Head of caudate nucleus (tissue), 42 donors: ENCODE results near the gene F2.

Source experiments
- DNase-seq, 42 donors: peaks; one replicate each; pipeline versions ENCODE4 v3.0.0 to v3.0.0-alpha.2; 2020 to 2021; ENCODE audit warnings: mixed read lengths in 7 of 42
- intact Hi-C: fragments of 100-400 bp; cut with DNase I; formaldehyde crosslinking; loops from one replicate; pipeline ENCODE4 v1.15.0; 2022

F2 gene

DNA sequence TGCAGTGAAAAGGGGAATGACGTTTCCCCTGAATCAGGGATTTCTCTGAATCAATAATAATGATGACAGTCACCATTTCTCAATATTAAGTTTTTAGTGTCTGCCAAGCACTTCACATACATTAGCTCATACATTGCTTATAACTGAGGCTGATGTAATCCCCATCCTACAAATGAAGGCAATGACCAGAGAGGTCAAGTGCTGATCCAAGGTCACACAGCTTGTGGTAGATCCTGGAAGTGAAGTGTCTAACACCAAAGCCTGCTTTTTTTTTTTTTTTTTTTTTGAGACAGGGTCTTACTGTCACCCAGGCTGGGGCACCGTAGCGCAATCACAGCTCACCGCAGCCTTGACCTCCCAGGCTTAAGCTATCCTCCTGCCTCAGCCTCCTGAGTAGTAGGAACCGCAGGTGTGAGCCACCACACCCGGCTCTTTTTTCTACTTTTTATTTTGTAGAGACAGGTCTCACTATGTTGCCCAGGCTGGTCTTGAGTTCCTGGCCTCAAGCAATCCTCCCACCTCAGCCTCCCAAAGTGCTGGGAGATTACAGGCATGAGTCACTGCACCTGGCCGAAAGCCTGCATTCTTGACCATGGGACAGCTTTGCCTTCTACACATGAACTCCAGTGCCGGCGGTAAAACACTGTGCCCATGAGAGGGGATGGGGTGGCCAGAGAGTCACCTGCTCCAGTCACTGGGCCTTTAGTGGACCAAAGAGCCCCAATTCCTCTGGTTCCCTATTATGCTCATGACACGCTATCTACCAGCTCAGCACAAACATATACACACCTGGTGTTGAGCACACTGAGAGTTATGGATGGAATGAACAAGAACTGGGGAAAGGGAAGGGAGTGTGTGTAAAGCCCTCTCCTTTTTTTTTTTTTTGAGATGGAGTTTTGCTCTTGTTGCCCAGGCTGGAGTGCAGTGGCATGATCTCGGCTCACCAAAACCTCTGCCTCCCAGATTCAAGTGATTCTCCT lies 36.0 kb upstream of the F2 start:
- intact Hi-C loops = no loop called here
- DNase-seq = no peak

- DNase-seq = no peak
- intact Hi-C loops = no loop called here
Observed at GRCh38 chr11:46684367-46684766, 34.6 kb upstream of the F2 start.

DNA sequence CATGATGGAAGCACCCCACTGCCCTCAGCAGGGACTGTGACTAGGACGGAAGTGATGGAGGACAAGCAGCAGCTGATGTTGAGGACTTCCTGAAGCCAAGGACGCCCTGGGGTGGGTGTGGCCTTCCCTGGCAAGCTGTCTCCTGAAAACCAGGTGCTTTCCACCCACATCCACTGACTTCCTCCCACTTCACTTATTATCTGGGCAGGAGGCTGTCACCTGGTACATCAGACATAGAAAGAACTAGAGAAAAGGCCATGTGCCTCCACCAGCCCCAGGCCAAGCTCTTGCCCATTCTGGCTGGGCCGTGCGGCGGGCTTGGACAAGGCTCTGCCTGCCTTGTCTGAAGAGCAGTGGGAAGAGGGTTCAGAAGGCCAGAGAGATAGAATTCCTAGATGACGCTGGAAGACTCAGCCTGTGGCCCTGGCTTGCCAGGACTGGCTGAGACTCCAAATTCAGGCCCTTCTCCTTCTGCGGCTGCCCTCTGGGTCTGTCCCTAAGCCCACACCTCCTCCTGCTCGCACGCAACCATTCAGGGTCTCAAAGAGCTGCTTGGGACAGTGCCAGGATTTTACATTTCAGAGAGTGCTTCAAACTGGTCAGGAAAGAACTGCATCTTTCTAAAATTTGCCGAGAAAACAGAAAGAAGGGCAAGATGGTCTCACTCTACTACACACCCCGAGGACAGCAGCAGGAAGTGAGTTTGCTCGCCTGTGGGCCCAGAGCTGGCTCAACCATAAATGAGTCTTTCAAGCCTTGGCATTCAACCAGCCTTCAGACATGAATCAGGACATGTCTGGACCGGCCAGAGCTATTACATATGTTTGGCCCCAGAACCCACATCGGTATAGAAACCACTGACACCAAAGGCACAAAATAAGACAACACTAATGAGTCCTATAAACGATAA lies 31.9 kb upstream of the F2 start:
- intact Hi-C loops = no loop called here
- DNase-seq = peak in 21 of 42 donors; percentile 33 to 83 (median 54)

DNA sequence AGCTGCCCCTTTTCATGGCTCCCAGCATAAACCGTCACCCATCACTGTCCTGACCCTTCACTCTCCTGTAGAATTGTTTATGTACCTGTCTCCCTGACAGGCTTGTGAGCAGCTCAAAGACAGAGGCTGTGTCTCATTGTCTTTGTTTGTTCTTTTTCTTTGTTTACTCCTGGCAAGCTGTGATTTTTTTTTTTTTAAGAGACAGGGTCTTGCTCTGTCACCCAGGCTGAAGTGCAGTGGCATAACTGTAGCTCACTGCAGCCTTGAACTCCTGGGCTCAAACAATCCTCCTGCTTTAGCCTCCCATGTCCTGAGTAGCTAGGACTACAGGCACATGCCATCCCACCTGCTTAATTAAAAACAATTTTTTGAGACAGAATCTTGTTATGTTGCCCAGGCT lies 28.3 kb upstream of the F2 start:
- DNase-seq = no peak
- intact Hi-C loops = no loop called here

GRCh38 chr11:46692450-46692849 lies 26.6 kb upstream of the F2 start:
- DNase-seq = no peak
- intact Hi-C loops = no loop called here

DNA sequence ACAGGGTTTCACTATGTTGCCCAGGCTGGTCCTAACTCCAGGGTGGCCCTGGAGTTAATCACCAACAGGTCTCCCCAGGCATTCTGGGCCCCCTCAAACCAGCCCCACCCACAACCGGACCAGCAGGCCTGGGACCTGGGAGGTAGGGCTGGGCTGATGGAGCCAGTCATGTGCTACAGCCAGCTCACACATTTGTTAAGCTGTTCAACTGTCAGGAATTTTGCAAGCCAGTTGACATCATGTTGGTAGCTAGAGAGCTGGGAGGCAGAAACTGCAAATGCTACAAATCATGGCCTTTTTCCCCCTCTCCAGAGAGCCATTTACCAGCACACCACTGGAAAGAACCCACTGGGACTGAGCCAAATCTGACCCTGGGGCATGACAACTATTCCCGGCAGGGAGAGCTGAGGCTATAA lies 25.4 kb upstream of the F2 start:
- intact Hi-C loops = no loop called here
- DNase-seq = peak in 6 of 42 donors; percentile 31 to 65 (median 49)

DNA sequence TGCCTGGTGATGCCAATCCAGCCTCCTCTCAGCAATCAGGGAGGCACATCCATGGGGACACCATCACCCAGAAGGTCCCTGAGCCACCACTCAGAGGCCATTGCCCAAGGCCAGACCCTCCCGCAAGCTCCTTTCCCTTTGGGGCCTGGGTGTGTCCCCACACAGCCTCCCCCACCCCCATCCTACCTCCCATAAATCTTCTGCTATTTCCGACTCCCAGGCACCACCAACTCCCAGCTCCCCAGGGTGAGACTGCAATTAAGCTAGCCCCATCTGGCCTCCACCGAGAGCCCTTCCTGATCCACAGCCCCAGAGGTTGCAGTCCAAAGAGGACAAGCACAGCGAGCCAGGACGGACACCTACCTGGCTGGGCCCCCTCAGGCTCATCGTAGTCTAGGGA lies 24.9 kb upstream of the F2 start:
- intact Hi-C loops = no loop called here

GRCh38 chr11:46694607-46695006 lies 24.4 kb upstream of the F2 start:
- peak in 4 of 42 donors; percentile 29 to 61 (median 40) for DNase-seq
- intact Hi-C loops = no loop called here

More for the DNA sequence above, 24.9 kb upstream of the F2 start:
- no peak for DNase-seq

DNA sequence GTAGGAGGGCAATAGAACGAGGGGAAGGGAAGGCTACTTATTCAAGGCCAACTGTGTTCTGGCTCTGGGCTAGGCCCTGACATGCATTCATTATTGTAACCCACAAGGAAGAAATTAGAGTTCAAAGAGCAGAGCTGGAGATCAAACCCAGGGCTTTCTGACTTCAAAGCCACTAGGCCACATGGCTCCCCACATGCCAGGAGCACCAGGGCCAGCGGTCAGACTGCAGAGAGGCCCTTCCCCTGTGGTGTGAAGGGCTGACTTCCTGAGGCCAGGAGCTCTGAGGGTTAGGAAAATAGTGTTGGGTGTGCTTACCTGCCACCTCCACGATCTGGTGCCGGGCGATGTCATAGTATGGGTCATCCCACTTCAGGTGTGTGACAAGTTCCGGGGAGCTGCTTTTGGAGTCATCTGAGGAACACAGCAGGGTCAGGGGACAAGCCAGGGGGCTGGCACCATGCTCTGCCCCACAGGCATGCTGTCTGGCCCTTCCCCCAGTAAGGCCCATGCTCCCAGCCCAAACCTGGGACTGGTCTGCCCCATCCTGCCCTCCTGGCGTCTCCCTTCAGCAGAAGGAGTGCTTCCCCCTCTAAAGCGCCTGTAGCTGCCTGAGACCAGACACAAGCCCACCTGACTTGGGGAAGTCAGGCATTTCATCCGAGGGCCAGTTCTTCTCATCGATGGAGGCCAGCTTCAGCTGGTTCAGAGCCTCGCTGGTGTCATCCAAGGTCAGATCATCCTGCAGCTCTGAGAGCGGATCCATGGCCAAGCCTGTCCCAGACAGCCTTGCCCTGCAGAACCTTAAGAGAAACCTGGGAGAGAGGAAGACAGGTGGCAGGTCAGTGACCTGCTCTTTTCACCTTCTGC lies 23.4 kb upstream of the F2 start:
- DNase-seq = no peak
- intact Hi-C loops = no loop called here

DNA sequence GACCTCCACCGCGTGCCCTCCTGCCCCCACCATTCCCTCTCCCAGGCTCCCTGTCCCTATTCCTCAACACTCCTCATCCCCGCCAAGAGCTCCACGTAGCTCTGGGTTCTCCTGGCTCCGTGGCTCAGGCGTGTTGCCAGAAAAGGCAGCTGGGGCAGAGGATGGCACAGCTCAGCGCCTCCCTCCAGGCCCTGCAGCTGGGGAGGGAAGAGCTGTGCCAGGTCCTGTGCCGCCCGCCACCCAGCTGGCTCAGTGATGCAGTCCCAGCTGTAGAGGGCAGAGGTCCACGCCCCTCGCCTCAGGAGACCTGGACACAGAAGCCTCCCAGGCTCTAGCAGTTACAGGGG lies 22.8 kb upstream of the F2 start:
- intact Hi-C loops = no loop called here
- DNase-seq = peak; percentile 88 to 99 (median 96)

DNA sequence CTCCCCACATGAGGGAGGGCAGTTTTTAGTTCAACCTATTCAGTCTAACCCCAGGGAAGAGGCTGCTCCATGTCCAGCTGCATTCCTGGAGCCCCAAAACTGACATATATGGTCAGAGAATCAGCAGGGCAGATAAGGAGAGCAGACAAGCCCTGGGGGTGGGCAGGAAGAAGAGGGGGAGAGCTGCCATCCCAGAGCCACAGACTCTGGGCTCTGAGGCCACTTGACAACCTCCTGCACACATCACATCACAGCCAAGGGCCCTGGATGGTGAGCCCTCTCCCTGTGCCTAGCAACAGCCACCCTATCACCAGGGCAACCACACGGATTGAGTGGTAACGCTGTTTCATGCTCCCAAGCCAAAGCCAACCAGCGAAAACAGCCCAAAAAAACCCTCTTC lies 21.7 kb upstream of the F2 start:
- peak in 40 of 42 donors; percentile 33 to 84 (median 70) for DNase-seq
- intact Hi-C loops = no loop called here

DNA sequence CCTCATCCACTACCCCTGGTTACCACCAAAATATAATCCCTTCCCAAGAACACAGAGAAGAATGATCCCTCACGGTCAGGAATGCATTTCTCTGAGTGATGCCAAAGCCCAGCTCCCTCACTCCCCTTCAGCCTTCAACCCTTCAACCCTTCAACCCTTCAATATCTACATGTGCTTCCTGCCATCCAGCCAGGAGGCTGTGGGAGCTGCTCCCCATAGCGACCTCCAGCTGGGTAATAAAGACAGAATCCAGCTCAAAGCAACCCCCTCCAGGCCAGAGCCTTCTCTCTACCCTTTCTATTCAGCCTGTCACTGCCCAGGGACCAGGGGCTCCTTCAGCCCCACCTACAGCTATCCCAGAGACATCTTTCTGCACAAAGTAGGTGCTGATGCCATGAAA lies 21.3 kb upstream of the F2 start:
- intact Hi-C loops = no loop called here
- no peak for DNase-seq

DNA sequence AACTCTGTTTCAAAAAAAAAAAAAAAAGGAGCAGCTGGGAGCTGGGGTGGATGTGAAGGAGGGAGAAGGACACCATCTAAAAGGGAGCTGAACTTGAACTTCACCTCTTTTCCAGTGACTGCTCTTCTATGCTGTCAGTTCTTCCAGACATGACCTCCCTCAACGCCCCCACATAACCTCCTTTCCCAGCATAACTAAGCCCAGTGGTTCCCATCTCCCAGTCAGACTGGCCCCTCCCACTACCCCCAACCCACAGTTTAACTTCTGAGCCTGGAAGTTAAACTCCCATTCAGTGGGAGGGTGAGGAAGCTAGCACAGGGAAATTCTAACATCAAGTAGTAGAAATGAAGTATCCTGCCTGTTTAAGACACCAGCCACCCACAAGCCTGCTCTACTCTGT lies 20.4 kb upstream of the F2 start:
- peak in 4 of 42 donors; percentile 28 to 60 (median 39) for DNase-seq
- intact Hi-C loops = no loop called here

DNA sequence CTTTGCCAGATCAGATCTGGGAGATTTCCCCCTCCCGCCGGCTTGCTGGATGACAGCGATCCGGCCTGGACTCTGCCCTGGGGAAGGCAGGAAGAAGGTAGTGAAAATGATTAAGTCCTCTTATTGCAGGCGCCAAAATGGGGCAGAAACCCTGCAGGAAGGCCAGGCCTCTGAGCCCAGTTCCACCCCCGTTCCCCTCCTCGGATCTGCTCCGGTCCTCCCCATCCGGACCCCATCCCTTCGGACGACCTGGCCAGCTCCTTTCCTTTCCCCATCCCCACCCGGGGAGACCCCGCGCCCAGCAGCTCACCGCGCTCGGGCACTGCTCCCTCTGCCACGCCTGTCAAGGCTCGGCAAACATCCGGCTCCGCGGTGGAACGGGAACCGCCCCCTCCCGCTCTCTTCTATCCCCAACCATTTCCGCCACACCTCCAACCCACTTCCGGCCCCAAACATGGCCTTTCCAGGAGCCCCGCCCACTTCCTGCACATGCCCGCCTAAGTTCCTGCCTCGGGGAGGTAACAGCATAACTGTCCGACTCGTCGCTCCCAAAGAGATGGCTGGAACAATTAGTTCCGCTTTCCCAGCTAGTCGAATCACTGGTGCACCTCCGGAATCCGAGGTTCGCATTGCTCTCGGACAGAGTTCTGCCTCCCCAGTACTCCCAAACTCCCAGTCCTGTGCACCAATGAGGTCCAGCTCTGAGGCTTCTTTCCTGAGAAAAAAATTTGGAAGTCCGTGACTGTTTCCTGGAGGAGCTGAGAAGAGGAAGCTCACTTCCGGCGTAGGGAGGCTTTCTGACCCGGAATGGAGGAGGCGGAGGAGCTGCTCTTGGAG lies 18.6 kb upstream of the F2 start, which contains the start of the genes ARHGAP1 and ZNF408:
Gene ARHGAP1 (minus strand): TSS at position 379 of the 837 bp plus-strand sequence. CDS start 4,512 bp downstream, outside the sequence.
Gene ZNF408 (plus strand): TSS at position 791 of the 837 bp plus-strand sequence. CDS start 17 bp downstream, at position 808.
- intact Hi-C loops = loop anchor here (5.0 kb wide), 1 partner anchor 83 kb away; the partner anchor contains the start of genes ATG13 and HARBI1
- peak; percentile 98 to 100 (median 99) for DNase-seq

DNA sequence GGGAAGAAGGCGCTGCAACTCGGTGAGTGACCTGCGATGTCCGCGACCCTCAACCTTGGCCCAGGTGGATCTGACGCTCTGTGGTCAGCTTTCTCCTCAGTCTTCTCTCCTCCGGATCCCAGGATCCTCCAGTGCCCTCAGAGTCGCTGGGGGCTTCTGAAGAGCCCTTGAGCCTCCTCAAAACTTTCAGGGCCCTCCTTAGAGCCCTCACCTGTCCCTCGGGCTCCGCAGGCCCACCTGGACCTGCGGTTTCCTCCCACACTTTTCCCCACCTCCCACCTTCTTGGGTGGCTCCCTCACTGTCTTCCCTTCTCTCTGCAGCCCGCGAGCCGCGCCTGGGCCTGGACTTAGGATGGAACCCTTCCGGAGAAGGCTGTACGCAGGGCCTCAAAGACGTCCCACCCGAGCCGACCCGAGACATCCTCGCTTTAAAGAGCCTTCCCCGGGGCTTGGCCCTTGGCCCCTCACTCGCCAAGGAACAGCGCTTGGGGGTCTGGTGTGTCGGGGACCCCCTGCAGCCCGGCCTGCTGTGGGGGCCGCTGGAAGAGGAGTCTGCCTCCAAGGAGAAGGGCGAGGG lies 17.8 kb upstream of the F2 start:
- no peak for DNase-seq
- intact Hi-C loops = loop anchor here (5.0 kb wide), 1 partner anchor 84 kb away; the partner anchor contains the start of genes ATG13 and HARBI1

DNA sequence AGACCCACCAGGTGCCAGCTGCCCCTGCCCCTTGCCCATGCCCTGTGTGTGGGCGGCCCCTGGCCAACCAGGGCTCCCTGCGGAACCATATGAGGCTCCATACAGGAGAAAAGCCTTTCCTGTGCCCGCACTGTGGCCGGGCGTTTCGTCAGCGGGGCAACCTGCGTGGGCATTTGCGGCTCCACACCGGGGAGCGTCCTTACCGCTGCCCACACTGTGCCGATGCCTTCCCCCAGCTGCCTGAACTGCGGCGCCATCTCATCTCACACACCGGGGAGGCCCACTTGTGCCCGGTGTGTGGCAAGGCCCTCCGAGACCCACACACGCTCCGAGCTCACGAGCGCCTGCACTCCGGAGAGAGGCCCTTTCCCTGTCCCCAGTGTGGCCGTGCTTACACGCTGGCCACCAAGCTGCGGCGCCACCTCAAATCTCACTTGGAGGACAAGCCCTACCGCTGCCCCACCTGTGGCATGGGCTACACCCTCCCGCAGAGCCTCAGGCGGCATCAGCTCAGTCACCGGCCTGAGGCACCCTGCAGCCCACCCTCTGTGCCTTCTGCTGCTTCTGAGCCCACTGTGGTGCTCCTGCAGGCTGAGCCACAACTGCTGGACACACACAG lies 13.8 kb upstream of the F2 start:
- DNase-seq = no peak
- intact Hi-C loops = no loop called here

GRCh38 chr11:46706886-46707285 lies 12.1 kb upstream of the F2 start:
- intact Hi-C loops = no loop called here

More at GRCh38 chr11:46706886-46707285, 12.1 kb upstream of the F2 start:
- peak in 5 of 42 donors; percentile 15 to 69 (median 52) for DNase-seq
